MCF 10A (cell line): ENCODE results near the gene BRMS1. TPM values are rescaled to one million over a fixed set of nuclear protein-coding genes. Genes with fewer than 3 reads are reported as not detected.

Experiments used
- BruUV-seq: library from RNA; stranded (reverse); fragments of 400-500 nt; replicated peaks from 2 replicates; lab custom pipeline; 2021; lab: Mats Ljungman, UMichigan
- CTCF ChIA-PET: fragments of 300-600 bp; sonication (Branson Sonifier 250); formaldehyde crosslinking; extraction: SDS; loops from one replicate; lab custom pipeline; 2021; ENCODE audit warnings: antibody characterized with exemption, inconsistent platforms; lab: Yijun Ruan, JAX
- POLR2A ChIA-PET: fragments of 300-600, 350-650 bp; sonication (Branson Sonifier 250); formaldehyde crosslinking; extraction: SDS; loops from one replicate; lab custom pipeline; 2020; ENCODE audit warnings: antibody characterized with exemption, inconsistent platforms; lab: Yijun Ruan, JAX
- DNase-seq: peaks from one replicate; pipeline ENCODE4 v3.0.0-alpha.2; 2018; ENCODE audit not compliant: unreplicated experiment
- H3K27ac Mint-ChIP-seq: one replicate; pipeline ENCODE4 v1.8.0; 2022; ENCODE audit warnings: mild to moderate bottlenecking, low read depth, mixed read lengths; ENCODE audit not compliant: unreplicated experiment
- H3K27me3 Mint-ChIP-seq: one replicate; pipeline ENCODE4 v1.8.0; 2022; ENCODE audit warnings: mixed read lengths; ENCODE audit not compliant: insufficient read depth, unreplicated experiment
- H3K36me3 Mint-ChIP-seq: one replicate; pipeline ENCODE4 v1.8.0; 2022; ENCODE audit warnings: mild to moderate bottlenecking, moderate library complexity, mixed read lengths; ENCODE audit not compliant: insufficient read depth, unreplicated experiment
- H3K4me1 Mint-ChIP-seq: one replicate; pipeline ENCODE4 v1.8.0; 2022; ENCODE audit warnings: mixed read lengths; ENCODE audit not compliant: insufficient read depth, unreplicated experiment
- H3K4me3 Mint-ChIP-seq: one replicate; pipeline ENCODE4 v1.8.0; 2022; ENCODE audit warnings: mild to moderate bottlenecking, moderate library complexity, mixed read lengths; ENCODE audit not compliant: unreplicated experiment
- H3K9me3 Mint-ChIP-seq: one replicate; pipeline ENCODE4 v1.8.0; 2022; ENCODE audit warnings: mixed read lengths; ENCODE audit not compliant: unreplicated experiment
- intact Hi-C: fragments of 100-400 bp; cut with micrococcal nuclease; formaldehyde crosslinking; loops from 2 replicates; pipeline ENCODE4 v1.14.1; 2022
- total RNA-seq: library from RNA; stranded (reverse); gene quantifications from 2 replicates; pipeline ENCODE4 v1.2.3, GENCODE V29; 2022
- TF ChIP-seq, protein P1 (sequence below): fragments of 200-600 bp; IDR thresholded peaks from one replicate; pipeline ENCODE4 v1.8.0; 2022; ENCODE audit warnings: antibody characterized with exemption, mild to moderate bottlenecking; ENCODE audit not compliant: unreplicated experiment

Gene BRMS1
- total RNA-seq, 1 experiment from 2014 or later = 55.4 TPM

DNA sequence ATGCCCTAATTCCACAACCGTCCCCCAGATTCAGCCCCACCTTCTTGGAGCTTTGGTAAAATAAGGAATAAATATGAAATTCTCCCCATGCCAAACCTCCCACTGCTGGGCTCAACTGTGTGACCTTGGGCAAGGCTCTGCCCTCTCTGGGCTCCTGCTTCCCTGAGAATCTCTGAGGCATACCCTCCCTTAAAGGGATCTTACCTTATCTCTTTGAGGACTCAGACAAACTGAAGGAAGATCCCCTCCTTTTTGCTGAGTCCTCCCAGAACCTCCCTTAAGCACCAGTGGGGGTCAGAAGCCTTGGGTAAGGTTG, 30.8 kb downstream of the BRMS1 start:
- BruUV-seq = no TSS peak
- TF ChIP-seq, protein P1, sequence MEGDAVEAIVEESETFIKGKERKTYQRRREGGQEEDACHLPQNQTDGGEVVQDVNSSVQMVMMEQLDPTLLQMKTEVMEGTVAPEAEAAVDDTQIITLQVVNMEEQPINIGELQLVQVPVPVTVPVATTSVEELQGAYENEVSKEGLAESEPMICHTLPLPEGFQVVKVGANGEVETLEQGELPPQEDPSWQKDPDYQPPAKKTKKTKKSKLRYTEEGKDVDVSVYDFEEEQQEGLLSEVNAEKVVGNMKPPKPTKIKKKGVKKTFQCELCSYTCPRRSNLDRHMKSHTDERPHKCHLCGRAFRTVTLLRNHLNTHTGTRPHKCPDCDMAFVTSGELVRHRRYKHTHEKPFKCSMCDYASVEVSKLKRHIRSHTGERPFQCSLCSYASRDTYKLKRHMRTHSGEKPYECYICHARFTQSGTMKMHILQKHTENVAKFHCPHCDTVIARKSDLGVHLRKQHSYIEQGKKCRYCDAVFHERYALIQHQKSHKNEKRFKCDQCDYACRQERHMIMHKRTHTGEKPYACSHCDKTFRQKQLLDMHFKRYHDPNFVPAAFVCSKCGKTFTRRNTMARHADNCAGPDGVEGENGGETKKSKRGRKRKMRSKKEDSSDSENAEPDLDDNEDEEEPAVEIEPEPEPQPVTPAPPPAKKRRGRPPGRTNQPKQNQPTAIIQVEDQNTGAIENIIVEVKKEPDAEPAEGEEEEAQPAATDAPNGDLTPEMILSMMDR = no peak
- DNase-seq = no peak
- H3K36me3 Mint-ChIP-seq = no peaks in the 10 kb centered on the region
- peak overlapping the region; percentile 9 for H3K27ac Mint-ChIP-seq
- no peaks in the 10 kb centered on the region for H3K9me3 Mint-ChIP-seq
- POLR2A ChIA-PET = interaction anchor here (1.0 to 3.5 kb wide), 3 partner anchors 15 to 31 kb away, joined by 4 to 45 read pairs (median 32); partner anchors contain the start of genes BRMS1 and RIN1
- H3K4me3 Mint-ChIP-seq = peak overlapping the region; percentile 28
- CTCF ChIA-PET = interaction anchor here (0.6 to 5.5 kb wide), 4 partner anchors 20 to 75 kb away, joined by 3 to 48 read pairs (median 10); partner anchors contain the start of gene RIN1
- intact Hi-C loops = no loop called here
- H3K4me1 Mint-ChIP-seq = peaks cover 21% of the 10 kb centered on the region
- H3K27me3 Mint-ChIP-seq = no peaks in the 10 kb centered on the region

DNA sequence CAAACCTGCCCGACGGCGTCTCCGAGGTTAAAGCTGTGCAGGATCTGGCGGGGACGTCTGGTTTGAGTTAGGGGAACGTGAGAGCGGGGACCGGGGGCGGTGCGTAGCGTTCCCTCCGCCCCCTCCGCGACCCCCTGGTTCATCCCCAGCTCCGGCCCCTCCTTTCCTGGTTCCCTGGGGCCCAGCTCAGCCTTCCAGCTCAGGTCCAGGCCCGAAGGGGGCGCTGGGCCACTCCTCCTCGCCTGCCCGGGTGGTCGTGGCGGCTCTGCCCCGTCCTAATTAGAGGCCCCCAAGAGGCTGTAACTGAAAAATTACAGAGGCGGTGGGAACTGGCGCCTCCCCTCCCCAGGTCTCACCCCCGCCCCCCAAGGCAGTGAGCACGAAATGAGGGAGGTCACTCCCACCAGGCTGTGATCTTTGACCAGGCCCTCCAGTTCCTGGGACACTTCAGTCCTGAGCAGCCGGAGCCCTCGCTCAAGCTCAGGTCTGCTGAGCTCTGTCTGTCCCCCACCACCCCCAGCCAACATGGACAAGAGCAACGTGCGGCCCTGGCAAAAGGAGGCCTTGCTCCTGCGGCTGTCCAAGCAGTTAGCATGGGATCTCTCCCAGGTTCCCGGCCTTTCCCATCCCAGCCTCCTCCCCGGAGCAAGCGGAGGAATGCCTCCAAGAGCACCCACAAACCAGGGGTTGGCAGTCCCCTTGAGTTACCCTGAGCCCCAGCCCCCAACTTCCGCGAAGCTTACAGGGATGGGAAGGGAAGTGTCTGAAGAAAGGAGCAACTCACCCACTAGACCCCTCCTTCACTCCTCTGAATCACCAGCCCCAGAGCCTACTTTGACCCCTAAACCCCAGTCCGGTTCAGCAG, 31.4 kb downstream of the BRMS1 start:
- ChIA-PET POLR2A (interaction anchor here (0.7 to 3.5 kb wide), 17 partner anchors 9 to 166 kb away, joined by 3 to 45 read pairs (median 5); partner anchors contain the start of genes BRMS1, DPP3, RAB1B and RIN1), CTCF (interaction anchor here (0.6 to 5.5 kb wide), 6 partner anchors 16 to 75 kb away, joined by 3 to 48 read pairs (median 6); partner anchors contain the start of gene RIN1)
- peaks cover 15% of the 10 kb centered on the region for H3K4me1 Mint-ChIP-seq
- H3K4me3 Mint-ChIP-seq = peak overlapping the region; percentile 28
- peak overlapping the region; percentile 9 for H3K27ac Mint-ChIP-seq
- no peaks in the 10 kb centered on the region for H3K36me3 Mint-ChIP-seq
- no peak for DNase-seq
- BruUV-seq = no TSS peak
- intact Hi-C loops = loop anchor here (2.0 kb wide), 2 partner anchors 25 to 125 kb away; partner anchors contain the start of genes MRPL11 and YIF1A
- H3K27me3 Mint-ChIP-seq = no peaks in the 10 kb centered on the region
- no peaks in the 10 kb centered on the region for H3K9me3 Mint-ChIP-seq
- TF ChIP-seq, protein P1 = no peak

DNA sequence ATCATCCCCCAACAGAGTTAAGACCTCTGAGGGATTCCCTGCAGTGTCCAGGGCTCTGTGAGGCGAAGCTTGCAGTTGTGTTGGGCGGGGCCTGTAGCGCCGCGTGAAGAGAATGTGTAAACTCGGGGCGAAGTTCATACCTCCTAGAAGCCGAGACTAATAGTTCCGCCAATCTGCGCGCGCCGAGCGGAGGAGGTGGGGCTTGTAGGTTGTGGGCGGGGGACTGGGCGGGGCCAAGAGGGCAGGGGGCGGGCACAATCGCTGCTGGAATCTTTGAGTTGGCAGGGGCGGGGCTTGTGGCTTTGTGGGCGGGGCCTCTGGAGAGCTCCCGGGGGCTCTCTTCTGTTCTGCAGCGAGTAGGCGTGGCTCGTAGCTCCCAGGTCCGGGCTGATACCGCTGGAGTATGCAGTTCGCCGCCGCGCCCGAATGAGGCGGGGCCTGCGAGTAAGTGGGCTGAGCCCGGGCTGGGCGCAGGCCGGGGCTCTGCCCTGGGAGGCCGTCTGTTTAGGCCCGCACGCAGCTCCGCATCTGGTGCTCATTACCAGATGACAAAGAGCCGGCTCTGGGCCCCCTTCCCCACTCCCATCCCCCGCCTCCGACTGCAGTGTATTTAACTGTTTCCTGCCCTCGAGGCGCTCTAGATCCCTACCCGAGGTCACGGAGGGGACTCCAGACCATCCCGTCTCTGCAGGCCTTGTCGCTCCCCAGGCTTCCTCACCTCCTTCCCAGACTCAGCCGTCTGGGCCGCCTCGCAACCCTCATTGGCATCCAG, 32.2 kb downstream of the BRMS1 start:
- H3K9me3 Mint-ChIP-seq = no peaks in the 10 kb centered on the region
- DNase-seq = peak; percentile 97
- H3K4me3 Mint-ChIP-seq = peak overlapping the region; percentile 79
- H3K36me3 Mint-ChIP-seq = no peaks in the 10 kb centered on the region
- ChIA-PET CTCF (interaction anchor here (0.5 to 5.5 kb wide), 14 partner anchors 9 to 93 kb away, joined by 3 to 48 read pairs (median 4); partner anchors contain the start of genes BRMS1 and RIN1), POLR2A (interaction anchor here (0.6 to 3.5 kb wide), 26 partner anchors 9 to 935 kb away, joined by 3 to 45 read pairs (median 4); partner anchors contain the start of genes B4GAT1, BRMS1, DPP3 and RAB1B)
- H3K27ac Mint-ChIP-seq = peak overlapping the region; percentile 81
- TF ChIP-seq, protein P1 = no peak
- no peaks in the 10 kb centered on the region for H3K27me3 Mint-ChIP-seq
- peaks cover 12% of the 10 kb centered on the region for H3K4me1 Mint-ChIP-seq
- intact Hi-C loops = loop anchor here (1.0 to 2.0 kb wide), 5 partner anchors 16 to 126 kb away; partner anchors contain the start of genes MRPL11, RIN1 and YIF1A
- no TSS peak for BruUV-seq
